NB4 (cell line): ENCODE measurements around the gene B3GALT4.
"Not testable (repeated sequence)": the region's sequence is repeated elsewhere in the genome, so short reads cannot be mapped to it uniquely, and the experiment has no call there.

Experiments used
- DNase-seq: peaks from one replicate; pipeline ENCODE4 v3.0.0; 2010; ENCODE audit warnings: low read depth
- H3K4me3 ChIP-seq: one replicate; pipeline ENCODE4 v1.5.1; 2011; ENCODE audit warnings: mild to moderate bottlenecking, low read depth, low read length, moderate library complexity
- MYC ChIP-seq: IDR thresholded peaks from 2 replicates; pipeline ENCODE4 v1.6.1; 2011; ENCODE audit warnings: low read depth, low read length
- POLR2A ChIP-seq: IDR thresholded peaks from 2 replicates; pipeline ENCODE4 v1.6.1; 2011; ENCODE audit warnings: mild to moderate bottlenecking; ENCODE audit not compliant: insufficient read length; ENCODE audit errors: extremely low read depth
- TF ChIP-seq, protein P1 (sequence below): IDR thresholded peaks from one replicate; pipeline ENCODE4 v1.5.1; 2012; ENCODE audit warnings: low read depth, low read length
- TF ChIP-seq, protein P2 (sequence below): IDR thresholded peaks from 2 replicates; pipeline ENCODE4 v1.6.1; 2011; ENCODE audit warnings: low read depth, low read length

Gene B3GALT4

GRCh38 chr6:33271468-33272274 lies 5.3 kb upstream of the B3GALT4 start, which contains the start of the genes RPS18 and VPS52:
TSS of gene RPS18 (plus strand) at chr6:33272075. CDS start at chr6:33272120, 45 bp downstream.
TSS of gene VPS52 (minus strand) at chr6:33271876. CDS start at chr6:33271675, 201 bp downstream.
- peak; percentile 99 for TF ChIP-seq POLR2A
- TF ChIP-seq, protein P1, sequence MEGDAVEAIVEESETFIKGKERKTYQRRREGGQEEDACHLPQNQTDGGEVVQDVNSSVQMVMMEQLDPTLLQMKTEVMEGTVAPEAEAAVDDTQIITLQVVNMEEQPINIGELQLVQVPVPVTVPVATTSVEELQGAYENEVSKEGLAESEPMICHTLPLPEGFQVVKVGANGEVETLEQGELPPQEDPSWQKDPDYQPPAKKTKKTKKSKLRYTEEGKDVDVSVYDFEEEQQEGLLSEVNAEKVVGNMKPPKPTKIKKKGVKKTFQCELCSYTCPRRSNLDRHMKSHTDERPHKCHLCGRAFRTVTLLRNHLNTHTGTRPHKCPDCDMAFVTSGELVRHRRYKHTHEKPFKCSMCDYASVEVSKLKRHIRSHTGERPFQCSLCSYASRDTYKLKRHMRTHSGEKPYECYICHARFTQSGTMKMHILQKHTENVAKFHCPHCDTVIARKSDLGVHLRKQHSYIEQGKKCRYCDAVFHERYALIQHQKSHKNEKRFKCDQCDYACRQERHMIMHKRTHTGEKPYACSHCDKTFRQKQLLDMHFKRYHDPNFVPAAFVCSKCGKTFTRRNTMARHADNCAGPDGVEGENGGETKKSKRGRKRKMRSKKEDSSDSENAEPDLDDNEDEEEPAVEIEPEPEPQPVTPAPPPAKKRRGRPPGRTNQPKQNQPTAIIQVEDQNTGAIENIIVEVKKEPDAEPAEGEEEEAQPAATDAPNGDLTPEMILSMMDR, result no peak
- TF ChIP-seq MYC, result peak; percentile 99
- TF ChIP-seq, protein P2, sequence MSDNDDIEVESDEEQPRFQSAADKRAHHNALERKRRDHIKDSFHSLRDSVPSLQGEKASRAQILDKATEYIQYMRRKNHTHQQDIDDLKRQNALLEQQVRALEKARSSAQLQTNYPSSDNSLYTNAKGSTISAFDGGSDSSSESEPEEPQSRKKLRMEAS, result peak; percentile 80

DNA sequence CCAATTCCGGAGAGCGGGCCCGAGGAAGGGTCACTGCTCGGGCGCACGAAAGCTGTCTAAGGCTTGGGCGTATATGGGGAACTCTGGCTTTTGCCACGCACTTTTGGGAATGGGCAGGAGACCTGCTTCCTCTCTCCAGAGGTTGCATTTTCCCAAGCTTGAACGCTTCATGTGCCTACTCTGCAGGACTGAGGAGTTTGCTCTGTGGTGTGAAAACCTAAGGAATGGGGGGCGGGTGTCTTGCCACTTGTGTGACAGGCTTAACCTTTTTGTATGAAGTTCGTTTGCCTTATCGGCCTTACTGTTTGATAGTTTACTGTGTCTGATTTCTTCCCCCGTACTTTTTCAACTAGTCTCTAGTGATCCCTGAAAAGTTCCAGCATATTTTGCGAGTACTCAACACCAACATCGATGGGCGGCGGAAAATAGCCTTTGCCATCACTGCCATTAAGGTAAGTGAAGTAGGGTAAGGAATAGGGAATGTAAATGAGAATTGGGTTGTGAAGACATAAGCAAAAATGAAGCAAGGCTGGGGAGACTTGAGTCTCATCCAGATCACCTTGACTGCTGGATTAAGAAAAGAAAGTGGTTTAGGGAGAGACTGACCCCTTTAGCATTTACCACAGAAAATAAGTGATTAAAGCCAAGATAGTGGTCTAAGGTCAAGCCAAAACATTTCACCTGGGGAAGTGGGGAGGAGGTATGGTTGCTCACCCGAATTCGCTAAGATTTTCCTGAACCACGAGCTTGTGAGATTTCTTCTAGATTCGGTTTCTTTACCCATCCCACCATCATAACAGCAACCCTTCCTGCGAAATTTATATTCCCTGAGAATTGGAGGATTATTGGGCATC lies 4.4 kb upstream of the B3GALT4 start:
- no peak for DNase-seq
- peak overlapping the region; percentile 94 for H3K4me3 ChIP-seq
- TF ChIP-seq, protein P1, result no peak
- TF ChIP-seq MYC, result no peak
- TF ChIP-seq, protein P2, result no peak
- TF ChIP-seq POLR2A, result peak; percentile 4

More at GRCh38 chr6:33271468-33272274, 5.3 kb upstream of the B3GALT4 start, which contains the start of the genes RPS18 and VPS52:
- peak; percentile 99 for DNase-seq
- peak within 1 kb of the TSS; percentile 94 for H3K4me3 ChIP-seq

DNA sequence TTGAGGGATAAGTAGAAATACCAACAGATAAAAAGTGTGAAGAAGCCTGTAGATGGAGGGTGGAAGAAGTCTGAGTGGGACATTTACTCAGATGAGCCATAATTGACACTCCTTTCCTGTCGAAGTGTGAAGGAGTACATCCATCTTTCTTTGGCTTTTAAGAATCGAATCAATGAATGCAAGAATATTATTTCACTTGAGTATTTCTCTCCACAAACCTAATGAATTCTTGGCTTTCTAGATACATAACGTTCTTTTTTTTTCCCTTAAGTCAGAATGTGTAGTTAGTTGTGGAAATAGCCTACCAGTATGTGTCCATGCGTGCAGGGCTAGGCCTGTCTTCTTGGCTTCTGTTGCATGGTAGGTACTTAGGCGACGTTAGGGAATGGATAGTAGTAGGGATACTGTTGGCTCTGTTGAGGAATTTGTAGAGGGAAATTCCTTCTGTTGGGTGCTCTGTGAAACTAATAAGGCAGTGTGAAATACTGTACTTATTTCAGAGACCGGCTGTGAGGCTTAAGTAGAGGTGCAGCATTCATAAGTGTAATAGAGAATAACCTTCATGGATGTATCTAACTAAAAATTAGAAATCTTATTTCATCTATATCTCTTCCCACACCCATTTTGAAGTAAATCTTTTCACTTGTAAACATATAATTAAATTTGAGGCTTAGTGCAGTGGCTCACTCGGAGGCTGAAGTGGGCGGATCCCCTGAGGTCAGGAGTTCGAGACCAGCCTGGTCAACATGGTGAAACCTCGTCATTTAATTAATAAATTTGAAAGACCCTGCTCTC lies 3.6 kb upstream of the B3GALT4 start:
- TF ChIP-seq POLR2A, result peak; percentile 10
- TF ChIP-seq, protein P2, result no peak
- peak overlapping the region; percentile 94 for H3K4me3 ChIP-seq
- no peak for DNase-seq

- no peak for DNase-seq
- H3K4me3 ChIP-seq, result peak overlapping the region; percentile 94
- TF ChIP-seq, protein P2, result no peak
- TF ChIP-seq MYC, result no peak
- TF ChIP-seq, protein P1, result no peak
- no peak for TF ChIP-seq POLR2A
These were observed 2.7 kb upstream of the B3GALT4 start for GRCh38 chr6:33273924-33274902.

DNA sequence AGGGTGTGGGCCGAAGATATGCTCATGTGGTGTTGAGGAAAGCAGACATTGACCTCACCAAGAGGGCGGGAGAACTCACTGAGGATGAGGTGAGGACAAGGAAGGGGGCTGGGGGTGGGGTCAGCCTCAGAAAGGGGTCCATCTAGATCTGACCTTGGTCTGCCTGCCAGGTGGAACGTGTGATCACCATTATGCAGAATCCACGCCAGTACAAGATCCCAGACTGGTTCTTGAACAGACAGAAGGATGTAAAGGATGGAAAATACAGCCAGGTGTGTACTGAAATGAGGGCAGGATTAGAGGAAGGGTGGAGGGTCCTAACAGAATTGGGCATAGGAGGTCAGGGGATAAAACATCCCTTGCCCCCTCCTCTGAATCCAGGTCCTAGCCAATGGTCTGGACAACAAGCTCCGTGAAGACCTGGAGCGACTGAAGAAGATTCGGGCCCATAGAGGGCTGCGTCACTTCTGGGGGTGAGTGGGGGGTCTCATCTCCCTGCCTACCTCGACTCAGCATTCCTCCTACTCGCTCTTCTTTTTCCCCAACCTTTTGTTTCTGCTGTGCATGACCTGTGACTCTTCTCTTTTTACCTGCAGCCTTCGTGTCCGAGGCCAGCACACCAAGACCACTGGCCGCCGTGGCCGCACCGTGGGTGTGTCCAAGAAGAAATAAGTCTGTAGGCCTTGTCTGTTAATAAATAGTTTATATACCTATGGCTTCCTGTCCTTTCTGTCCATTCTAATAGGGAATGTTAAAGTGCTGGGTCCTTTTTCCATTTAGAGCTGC lies 935 bp upstream of the B3GALT4 start:
- DNase-seq, result not testable (repeated sequence)

More for the DNA sequence above, 935 bp upstream of the B3GALT4 start:
- H3K4me3 ChIP-seq, result peak overlapping the region; percentile 94
